ENCODE measurements around the gene UPK3A.
"Not testable (repeated sequence)": the region's sequence is repeated elsewhere in the genome, so short reads cannot be mapped to it uniquely, and the experiment has no call there.

The UPK3A gene

GRCh38 chr22:45259754-45260394, 24.9 kb upstream of the UPK3A start:
- DNase-seq = no peak

GRCh38 chr22:45260395-45260759, 24.4 kb upstream of the UPK3A start:
- not testable (repeated sequence) for DNase-seq

GRCh38 chr22:45261407-45262088, 23.2 kb upstream of the UPK3A start:
- DNase-seq = no peak

- no peak for DNase-seq
Observed at GRCh38 chr22:45262195-45262930, 22.4 kb upstream of the UPK3A start.

- peak; percentile 44 for DNase-seq
Observed at GRCh38 chr22:45262931-45263462, 21.8 kb upstream of the UPK3A start.

GRCh38 chr22:45263463-45264269, 21.1 kb upstream of the UPK3A start:
- no peak for DNase-seq

GRCh38 chr22:45265535-45265934, 19.2 kb upstream of the UPK3A start:
- no peak for DNase-seq

- DNase-seq = peak; percentile 27
Observed at GRCh38 chr22:45268167-45268957, 16.4 kb upstream of the UPK3A start.

- DNase-seq = peak; percentile 53
Observed at GRCh38 chr22:45268958-45269844, 15.5 kb upstream of the UPK3A start.

- DNase-seq = no peak
Observed at GRCh38 chr22:45270095-45271020, 14.4 kb upstream of the UPK3A start.

GRCh38 chr22:45271667-45272201, 13.0 kb upstream of the UPK3A start:
- DNase-seq = no peak

- no peak for DNase-seq
Observed at GRCh38 chr22:45272498-45272897, 12.3 kb upstream of the UPK3A start.

- no peak for DNase-seq
Observed at GRCh38 chr22:45273452-45274075, 11.2 kb upstream of the UPK3A start.

GRCh38 chr22:45276507-45277105, 8.1 kb upstream of the UPK3A start:
- no peak for DNase-seq

GRCh38 chr22:45277720-45278119, 7.0 kb upstream of the UPK3A start:
- DNase-seq = not testable (repeated sequence)

GRCh38 chr22:45278125-45278524, 6.6 kb upstream of the UPK3A start:
- DNase-seq = no peak

GRCh38 chr22:45280587-45280980, 4.2 kb upstream of the UPK3A start:
- no peak for DNase-seq

- DNase-seq = no peak
Observed at GRCh38 chr22:45281010-45281409, 3.7 kb upstream of the UPK3A start.

All from NCI-H1694 treated with DMSO at 0.1 percent for 48 hours (cell line).